GM21737 (cell line): ENCODE results near the gene PSMC3.
A peak's percentile ranks its signal among the peaks of the same experiment; 100 is the strongest.
"Not testable (repeated sequence)": the region's sequence is repeated elsewhere in the genome, so short reads cannot be mapped to it uniquely, and the experiment has no call there.

ENCODE experiments used
- ATAC-seq: cut with Tn5 transposase; IDR thresholded peaks from one replicate; pipeline ENCODE4 v1.9.1; 2021; ENCODE audit warnings: mild to moderate bottlenecking, moderate library complexity; ENCODE audit not compliant: unreplicated experiment

Gene PSMC3

DNA sequence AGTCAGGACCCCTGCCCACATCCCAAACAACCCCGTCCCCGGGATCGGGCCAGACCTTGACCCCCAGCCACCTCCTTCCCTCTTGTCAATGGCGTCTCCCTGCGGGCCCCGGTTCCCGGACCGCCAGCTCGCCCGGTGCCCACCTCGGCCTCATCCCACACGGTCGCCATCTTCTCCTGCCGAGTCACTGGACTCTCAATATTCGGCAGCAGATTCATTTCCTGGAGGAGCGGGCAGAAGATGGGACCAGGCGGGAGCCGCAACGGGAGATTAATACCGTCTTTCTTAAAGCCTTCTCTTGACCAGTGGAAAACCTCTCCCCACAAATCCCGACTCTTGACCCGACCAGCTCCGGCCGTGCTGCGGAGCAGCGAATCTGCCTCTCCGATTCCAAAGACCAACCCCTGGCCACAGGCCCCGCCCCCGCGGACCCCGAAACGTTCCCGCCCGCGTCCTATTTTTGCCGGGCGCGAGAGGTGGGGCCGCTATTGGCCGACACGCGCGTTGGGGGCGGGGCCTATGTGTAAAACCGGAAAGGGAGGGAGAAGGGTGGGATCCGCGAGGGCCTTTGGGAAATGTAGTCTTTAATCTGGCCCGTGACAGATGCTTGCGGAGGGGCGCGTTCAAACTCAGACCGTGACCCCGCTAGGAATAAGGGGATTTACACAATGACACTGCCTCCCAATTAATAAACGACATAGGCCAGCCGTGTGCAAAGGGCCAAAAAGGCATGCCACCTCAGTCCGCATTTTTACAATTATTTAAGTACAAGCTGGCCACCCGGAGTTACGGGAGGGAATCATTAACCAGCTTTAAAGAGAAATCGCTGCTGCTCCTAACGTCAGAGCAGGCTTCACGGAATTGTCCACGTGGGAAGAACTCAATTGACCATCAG, at the start of gene PSMC3:
Gene PSMC3, minus strand, starts transcription at position 378 of the 895 bp plus-strand sequence. Its CDS starts 160 bp downstream, at position 218.
- ATAC-seq = peak; percentile 81

- ATAC-seq = no peak
Observed at GRCh38 chr11:47470671-47471070, 44.4 kb upstream of the PSMC3 start.

- no peak for ATAC-seq
Observed at GRCh38 chr11:47469361-47470179, 43.3 kb upstream of the PSMC3 start.

- ATAC-seq = no peak
Observed at GRCh38 chr11:47468598-47469214, 42.5 kb upstream of the PSMC3 start.

- ATAC-seq = no peak
Observed at GRCh38 chr11:47467357-47467756, 41.1 kb upstream of the PSMC3 start.

GRCh38 chr11:47466701-47467250, 40.5 kb upstream of the PSMC3 start:
- ATAC-seq = no peak

- ATAC-seq = no peak
Observed at GRCh38 chr11:47466201-47466600, 40.0 kb upstream of the PSMC3 start.

DNA sequence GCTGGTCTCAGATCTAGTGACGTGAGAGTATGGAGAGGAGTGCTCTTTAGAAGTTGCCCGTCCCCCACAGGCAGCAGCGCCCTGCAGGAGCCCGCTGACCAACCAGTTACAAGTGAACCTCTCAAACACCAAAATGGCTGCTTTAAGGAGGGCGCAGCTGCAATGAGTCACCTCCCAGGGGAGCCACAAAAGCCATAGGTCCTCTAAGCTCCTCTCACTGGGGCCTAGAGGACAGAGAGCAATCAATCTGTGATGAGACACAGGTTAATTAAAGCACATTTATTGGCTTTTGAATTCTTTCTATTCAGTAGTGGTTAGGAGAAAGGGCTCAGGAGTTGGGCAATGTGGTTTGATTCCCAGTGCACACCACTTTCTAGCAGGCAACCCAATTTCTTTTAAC, 38.2 kb upstream of the PSMC3 start:
- no peak for ATAC-seq

DNA sequence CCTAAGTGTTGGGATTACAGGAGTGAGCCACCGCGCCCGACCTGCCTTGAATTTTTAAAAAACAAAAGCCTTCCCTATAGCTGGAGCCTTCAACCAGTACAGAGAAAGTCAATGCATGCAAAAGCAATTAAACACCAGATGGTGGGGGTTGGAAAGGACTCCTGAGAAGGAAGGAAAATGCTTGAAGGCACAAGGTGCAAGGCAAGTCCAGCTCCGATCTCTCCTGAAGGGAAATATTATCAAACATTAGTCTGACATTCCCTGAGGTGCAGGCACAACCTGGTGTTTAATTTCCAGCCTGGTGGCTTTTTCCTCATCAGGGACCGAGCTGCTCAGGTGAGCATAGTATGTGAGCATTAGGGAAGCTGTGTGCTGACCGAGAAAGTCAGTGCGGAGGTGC, 35.6 kb upstream of the PSMC3 start:
- no peak for ATAC-seq

DNA sequence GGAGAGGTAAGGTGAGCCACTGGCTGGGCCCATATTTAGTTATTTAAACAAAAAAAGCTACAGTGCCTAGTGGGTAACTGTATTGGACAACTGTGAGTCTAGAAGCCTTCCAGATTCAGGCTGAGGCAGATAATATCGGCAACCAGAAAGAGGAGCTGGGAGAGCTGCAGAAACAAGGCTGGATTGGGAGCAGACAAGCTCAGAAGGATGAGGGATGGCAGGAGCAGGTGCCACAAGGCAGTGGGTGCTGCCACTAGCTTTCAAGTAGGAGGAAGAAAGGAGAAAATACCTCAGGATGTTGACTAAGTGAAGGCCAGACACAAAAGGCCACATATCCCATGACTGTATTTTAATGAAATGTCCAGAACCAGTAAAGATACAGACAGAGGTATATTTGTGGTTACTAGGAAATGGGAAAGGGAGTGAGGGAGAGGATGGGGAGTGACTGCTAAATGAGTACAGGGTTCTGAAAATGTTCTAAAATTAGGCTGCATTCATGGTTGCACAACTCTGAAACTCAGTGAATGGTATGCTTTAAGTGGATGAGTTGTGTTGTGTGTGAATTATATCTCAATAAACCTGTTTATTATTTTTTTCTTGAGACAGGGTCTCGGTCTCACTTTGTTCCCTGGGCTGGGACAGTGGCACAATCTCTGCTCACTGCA, 34.5 kb upstream of the PSMC3 start:
- ATAC-seq = no peak

DNA sequence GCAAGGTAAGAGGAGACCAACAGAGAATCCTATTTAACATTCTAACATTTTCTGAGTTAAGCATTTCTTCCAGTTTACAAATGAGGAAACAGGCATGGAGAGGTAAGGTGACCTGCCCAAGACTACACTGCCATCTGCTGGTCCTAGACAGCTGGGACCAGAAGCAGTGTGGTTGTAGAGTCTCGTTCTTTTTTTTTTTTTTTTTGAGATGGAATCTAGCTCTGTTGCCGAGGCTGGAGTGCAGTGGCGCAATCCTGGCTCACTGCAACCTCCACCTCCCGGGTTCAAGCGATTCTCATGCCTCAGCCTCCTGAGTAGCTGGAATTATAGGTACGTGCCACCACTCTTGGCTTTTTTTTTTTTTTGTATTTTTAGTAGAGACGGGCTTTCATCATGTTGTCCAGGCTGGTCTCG, 28.0 kb upstream of the PSMC3 start:
- not testable (repeated sequence) for ATAC-seq

GRCh38 chr11:47453365-47453764, 27.1 kb upstream of the PSMC3 start:
- no peak for ATAC-seq

- ATAC-seq = no peak
Observed at GRCh38 chr11:47451990-47452389, 25.8 kb upstream of the PSMC3 start.

DNA sequence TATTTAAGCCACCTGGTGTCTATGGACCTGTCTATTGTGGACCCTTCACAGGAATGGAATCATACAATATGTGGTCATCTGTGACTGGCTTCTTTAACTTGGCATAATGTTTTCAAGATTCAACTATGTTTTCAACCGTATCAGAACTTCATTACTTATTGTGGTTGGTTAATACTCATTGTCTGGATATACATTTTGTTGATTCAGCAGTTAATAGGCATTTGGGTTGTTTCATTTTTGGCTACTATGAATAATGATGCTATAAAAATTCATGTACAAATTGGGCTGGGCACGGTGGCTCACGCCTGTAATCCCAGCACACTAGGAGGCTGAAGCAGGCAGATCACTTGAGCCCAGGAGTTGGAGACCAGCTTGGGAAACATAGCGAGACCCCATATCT, 25.2 kb upstream of the PSMC3 start:
- ATAC-seq = no peak

DNA sequence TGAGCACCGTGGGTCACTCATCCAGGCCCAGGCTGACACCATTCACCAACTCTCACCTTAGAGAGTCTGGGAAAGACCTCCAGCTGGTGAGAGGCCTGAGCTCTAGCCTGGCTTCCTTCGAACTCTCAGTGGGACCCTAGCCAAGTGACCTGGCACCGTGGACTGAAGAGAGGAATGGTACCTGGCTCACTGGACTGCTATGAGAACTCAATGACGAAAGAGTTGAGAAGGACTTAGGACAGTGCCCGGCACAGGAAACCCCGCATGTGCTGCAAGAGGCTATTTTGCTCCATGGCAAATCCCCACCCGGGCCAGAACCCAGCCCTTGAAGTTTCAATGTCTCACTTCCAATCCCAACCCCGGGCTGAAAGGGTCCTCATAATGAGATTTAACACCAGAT, 23.3 kb upstream of the PSMC3 start:
- ATAC-seq = no peak

- ATAC-seq = no peak
Observed at GRCh38 chr11:47448566-47449427, 22.6 kb upstream of the PSMC3 start, which contains the start of gene RAPSN. Gene RAPSN, minus strand, starts transcription at chr11:47449136. Its CDS starts 172 bp downstream, at chr11:47448964.

DNA sequence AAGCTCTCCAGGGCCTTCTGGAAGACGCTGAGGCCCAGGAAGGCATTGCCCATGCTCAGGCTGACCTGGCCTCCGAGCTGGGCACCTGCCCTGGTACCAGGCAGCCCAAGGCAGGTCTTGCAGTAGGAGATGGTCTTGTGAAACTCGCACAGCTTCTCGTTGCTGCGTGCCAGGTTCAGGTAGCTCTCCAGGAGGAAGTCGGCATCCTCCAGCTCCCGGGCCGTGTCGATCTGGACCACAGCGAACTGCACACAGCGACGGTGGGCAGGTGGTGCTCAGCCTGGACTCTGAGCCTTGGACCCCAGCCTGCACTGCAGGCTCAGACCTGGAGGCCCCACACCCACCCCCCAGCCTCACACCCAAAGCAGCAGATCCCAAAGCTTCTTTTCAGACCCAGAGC, 21.7 kb upstream of the PSMC3 start:
- ATAC-seq = no peak

DNA sequence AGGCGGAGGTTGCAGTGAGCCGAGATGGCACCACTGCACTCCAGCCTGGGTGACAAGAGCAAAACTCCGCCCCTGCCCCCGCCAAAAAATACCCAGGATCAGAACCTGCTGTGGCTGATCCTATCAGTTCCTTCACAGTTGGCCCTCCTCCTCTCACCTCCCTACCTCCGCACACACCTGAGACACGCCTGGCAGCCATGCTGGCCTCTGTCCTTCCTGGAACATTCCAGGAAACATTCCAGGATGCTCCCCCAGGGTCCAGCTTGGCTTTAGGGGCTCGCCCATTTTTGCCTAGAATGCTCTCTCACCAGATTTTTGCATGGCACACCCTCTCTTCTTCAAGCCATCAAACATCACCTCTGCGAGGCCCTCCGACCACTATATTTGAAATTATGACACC, 20.6 kb upstream of the PSMC3 start:
- ATAC-seq = no peak

DNA sequence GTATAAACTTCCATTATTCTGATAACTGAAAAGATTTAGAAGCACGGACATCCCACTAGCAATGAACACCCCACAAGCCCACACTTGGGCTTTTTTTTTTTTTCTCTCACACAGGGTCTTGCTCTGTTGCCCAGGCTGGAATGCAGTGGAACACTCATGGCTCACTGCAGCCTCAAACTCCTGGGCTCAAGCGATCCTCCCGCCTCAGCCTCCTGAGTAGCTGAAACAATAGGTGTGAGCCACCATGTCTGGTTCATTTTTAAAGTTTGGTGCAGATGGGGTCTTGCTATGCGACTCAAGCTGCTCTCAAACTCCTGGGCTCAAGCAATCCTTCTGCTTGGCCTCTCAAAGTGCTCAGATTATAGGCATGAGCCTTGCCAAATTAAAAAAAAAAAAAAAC, 19.6 kb upstream of the PSMC3 start:
- ATAC-seq = no peak

- ATAC-seq = no peak
Observed at GRCh38 chr11:47443817-47444216, 17.6 kb upstream of the PSMC3 start.
